Renal pelvis (tissue), 4 donors: ENCODE data around the gene SLC16A6. TPM values are rescaled to one million over a fixed set of nuclear protein-coding genes. Genes with fewer than 3 reads are reported as not detected.
"Not testable (repeated sequence)": the region's sequence is repeated elsewhere in the genome, so short reads cannot be mapped to it uniquely, and the experiment has no call there.

Source experiments
- DNase-seq: peaks from one replicate; pipeline ENCODE4 v3.0.0-alpha.2; 2013
- polyA plus RNA-seq, 3 donors: library from polyadenylated mRNA; unstranded; fragments of 120-200 nt; gene quantifications; one replicate each; pipeline ENCODE4 v1.2.1, GENCODE V29; 2013; ENCODE audit not compliant: insufficient read length in 3 of 3

The SLC16A6 gene
- polyA plus RNA-seq, 3 donors, result 0.51 to 0.92 (median 0.68) TPM

DNA sequence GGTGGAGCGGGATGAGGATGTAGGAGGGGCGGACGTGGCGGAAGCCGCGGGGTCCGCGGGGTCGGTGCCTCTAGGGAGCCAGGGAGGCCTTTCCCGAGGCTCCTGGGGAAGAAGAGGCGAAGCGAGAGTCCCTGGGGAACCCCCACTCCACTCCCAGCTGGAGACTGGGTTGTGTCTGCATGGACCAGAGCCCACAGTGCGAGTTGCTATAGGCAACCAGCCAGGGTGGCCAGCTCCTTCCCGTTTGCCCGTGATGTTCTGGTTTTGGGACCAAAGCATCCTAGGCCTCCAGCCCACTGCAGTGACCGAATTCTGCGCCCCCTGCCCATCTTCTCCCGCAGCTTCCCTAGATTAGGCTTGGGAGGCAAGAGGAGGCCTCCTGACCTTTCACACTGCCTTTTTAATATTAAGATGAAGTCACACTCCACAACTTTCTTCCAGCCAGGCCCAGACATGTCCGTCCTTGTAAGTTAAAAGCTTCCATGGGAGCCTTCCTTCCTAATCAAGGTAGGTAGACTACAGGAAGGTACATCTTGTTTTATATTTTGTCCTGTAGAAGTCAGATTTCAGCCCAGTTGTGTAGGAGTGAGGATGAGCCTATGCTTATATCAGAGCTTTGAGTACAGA is 42.6 kb downstream of the SLC16A6 start:
- peak; percentile 39 for DNase-seq

DNA sequence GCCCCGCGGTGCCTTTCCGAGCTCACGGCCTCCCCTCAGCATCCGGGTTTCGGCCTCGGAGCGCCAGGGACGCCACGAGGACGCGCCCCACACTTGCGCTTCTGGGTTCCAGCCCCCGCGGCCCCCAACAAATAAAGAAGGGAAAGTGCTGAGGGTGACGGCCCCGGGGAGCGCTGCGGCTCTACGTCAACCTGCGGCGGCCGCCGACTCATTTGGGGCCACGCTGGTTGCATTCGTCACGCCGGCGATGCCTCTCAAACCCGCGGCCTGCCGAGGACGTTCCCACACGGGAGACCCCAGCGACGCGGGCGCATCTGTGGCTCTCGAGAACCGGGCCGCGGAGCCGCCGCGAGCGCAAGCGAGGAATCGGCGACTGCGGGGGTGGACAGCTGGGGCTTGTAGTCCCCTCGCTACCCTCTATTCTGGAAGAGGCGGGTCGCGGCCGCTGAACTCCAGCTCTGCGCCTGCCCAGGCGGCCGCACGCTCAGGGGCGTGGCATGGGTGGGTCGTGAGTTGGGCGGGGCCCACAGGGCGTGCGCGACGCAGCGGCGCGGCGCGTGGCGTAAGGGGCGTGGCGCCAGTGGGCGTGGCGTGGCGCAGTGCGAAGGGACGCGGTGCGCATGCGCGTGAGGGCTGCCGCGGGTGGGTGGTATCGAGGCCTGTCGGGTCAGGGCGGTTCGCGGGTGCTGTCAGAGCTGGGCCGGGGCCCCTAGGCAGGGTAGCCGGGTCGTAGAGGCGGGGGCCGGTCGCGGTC is 43.3 kb downstream of the SLC16A6 start, which contains the start of gene AMZ2:
Gene AMZ2 (plus strand): TSS at position 599 of the 754 bp plus-strand sequence. CDS start 2,145 bp downstream, outside the sequence.
- peak; percentile 94 for DNase-seq

DNA sequence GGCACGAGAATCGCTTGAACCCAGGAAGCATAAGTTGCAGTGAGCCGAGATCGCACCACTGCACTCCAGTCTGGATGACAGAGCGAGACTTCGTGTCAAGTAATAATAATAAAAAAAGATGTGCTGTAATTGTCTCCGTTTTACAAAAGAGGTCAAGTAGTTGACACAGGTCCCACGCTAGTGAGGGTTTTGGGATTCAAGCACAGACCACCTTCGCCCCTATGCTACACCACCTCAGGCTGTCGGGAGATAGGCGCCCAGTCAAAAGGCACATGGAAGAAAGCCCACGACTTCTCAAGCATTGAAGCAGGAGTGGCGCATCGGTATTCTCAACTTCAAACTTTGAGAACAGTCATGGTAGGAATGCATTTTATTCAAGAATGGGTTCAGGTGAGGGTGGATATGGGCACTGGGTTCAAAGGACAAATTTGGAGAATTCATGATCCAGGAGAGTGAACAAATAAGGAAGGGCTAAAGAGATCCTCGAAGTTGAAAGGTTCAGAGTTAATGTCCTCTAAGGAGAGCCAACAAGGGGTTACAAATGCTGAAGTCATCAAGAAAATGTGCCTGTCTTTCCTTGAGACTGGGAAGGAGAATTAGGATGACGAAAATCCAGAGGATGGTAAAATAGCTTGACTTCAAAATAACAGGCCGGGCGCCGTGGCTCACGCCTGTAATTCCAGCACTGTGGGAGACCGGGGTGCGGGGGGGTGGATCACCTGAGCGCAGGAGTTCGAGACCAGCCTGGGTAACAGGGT is 44.5 kb downstream of the SLC16A6 start:
- no peak for DNase-seq

DNA sequence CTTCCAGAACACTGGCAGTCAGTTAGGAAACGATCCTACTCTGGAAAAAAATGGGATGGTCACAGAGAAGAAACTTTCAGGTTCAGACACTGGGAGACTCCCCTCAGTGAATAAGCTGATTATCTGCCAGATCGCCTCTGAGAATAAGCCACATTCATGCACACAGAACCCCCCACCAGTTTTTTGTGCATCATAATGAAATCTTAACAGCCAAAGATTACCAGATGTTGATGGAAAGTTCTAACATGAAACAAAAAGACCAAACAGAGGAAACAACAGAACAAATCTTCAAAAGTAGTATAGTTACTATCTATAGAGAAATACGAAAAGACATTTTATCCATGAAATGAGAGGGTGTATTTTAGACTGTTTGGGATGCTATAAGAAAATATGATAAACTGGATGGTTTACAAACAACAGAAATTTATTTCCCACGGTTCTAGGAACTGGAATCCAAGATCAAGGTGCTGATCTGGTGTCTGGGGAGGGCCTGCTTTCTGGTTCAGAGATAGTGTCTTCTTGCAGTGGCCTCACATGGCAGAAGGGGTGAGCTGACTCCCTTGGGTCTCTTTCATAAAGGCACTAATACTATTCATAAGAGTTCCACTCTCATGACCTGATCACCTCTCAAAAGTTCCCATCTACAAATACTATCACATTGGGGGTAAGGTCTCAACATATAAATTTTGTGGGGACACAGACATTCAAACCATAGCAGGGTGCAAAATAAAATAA is 51.1 kb downstream of the SLC16A6 start:
- no peak for DNase-seq

DNA sequence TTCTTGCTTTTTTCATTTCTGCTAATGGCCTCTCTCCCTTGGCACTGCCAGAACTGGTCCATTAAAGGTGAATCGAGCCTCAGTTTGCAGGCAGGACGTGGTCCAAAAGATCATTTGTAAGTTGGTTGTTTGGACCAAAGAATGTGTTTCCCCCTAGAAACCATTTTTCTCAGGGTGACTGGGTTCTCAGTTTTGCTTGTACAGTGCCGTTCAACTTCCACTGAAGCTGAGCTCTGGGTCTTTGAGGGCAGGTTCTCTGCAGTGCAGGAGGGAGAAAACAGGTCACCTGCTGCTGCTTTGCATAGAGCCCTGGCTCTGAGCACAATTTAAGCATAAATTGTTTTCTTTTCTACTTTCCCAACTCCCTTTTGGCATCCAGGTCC is 52.1 kb downstream of the SLC16A6 start:
- DNase-seq, result no peak

DNA sequence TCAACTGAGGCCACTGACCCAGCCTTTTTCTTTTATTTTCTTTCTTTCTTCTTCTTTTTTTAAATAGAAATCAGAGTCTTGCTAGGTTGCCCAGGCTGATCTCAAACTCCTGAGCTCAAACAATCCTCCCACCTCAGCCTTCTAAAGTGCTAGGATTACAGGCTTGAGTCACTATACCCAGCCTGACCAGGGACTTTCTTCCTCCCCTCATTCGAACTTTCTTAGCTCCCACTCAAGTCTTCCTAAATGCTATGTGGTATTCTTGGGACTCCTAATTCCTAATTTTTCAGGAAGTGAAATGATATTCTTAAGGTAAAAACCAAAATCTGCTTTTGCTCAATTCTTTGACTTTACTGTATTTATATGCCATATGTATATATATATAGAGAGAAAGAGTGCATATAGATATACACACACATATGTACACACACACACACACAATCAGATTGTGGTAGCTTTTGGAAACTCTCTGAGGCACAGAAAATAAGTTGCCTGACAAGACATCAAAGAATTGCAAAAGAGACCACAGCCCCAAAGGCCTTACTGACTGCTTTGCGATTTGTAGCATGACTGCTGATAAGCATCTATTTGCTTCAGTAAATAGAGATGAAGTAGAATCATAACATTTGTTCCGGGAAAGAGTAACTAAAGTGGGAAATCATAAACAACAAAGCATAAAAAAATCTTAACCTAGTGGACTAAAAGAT is 52.6 kb downstream of the SLC16A6 start:
- DNase-seq, result no peak

DNA sequence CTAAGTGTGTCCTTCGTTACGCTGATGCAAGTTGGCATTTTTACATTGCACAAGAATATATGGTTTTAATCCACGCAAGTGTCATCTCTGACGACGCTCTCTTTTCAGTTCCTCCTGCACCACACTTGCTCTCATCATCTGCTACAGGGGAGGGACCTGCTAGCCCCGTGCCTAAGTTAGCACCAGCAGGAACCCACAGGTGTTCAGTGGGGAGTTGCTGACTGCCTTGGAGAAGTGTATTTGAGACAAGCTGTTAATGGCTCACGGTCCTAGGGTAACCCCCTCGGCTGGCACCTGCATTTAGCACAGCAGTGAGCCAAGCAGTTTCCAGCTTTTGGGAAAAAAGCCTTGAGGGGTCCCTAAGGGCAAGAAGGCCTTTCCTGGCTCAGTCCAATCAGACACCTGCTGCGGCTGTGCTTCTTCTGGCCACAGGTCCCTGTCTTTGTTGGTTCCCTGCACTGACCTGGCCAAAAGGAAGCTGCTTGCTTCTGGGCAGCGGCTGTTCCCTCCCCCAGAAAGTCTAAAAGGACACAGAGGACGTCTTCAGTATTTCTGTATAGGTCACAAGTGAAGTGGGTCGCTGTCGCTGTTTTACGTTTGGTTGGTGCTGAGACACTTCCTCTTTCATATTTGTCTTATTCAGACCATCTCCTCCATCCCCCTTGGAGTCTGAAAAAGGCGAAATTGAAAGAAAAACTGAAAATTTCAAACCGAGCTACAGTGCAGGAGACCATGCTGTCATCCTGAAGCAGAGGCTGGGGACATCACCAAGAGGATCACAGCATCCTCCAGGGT is 53.4 kb downstream of the SLC16A6 start:
- DNase-seq, result not testable (repeated sequence)

DNA sequence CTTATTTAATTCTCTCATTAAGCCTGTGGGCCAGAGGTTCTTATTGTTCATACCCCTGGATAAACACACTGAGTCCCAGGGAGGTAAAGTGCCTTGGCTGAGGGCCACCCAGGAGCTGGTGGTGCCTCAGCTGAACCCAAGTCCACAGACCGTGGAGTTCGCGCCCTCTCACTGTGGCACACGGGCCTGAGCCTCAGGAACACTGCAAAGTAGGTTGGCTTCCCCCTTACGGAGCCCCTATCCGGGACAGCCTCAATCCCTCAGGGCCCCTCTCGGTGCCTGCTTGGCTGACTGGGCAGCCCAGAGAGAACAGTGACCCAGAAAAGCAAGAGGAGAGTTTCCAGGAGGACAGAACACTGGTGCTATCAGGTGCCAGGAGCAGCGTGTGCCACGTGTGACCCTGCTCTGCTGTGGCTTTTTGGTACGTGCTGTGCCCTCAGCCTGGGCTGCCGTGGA is 55.6 kb downstream of the SLC16A6 start:
- DNase-seq, result not testable (repeated sequence)

DNA sequence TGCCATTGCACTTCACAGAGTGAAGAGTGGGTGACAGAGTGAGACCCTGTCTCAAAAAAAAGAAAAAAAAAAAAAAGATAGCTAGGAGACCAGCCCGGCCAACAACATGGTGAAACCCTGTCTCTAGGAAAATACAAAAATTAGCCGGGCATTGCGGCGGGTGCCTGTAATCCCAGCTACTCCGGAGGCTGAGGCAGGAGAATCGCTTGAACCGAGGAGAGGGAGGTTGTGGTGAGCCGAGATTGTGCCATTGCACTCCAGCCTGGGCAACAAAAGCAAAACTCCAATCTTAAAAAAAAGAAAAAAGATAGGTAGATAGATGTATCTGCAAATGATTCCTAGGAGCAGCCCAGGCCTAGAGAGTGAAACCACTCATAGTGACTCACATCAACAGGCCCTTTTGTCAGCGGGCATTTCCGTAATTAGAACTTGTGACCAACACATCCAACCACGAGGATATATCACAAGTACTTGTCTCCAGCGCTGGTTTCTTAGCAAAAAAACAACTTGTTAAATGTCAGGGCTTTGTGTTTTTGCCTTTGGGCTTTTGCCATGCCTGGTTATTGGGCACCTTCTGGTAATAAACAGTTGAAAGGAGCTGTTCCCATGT is 56.1 kb downstream of the SLC16A6 start:
- DNase-seq, result not testable (repeated sequence)

DNA sequence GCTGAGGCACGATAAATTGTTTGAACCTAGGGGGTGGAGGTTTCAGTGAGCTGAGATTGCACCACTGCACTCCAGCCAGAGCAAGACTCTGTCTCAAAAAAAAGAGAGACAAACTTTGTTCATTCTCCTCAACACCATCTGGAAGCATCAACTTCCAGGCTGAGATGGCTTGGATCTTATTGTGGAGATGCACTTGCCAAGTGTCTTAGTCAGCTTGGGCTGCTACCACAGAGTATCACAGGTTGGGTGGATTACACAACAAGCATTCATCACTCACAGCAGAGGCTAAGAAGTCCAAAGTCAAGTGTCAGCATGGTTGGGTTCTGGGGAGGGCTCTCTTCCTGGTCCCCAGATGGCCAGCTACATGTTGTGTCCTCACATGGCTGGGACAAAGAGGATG is 58.2 kb downstream of the SLC16A6 start:
- DNase-seq, result not testable (repeated sequence)

DNA sequence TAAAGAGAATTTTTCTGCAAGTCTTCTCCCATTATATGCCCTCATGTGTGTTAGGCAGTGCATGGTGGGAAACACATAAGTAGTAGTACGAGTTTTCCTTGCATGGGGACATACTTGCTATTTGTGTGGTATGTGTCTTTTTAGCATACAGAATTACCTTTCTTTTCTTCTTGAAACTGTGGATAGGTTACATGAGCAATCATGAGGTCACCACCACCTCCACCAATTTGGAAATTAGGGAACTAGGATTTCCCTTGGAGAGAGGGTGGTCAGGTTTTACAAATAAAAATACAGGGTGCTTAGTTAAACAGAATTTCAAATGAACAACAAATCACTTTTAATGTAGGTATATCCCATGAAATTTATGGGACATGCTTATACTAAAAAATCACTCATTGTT is 59.4 kb downstream of the SLC16A6 start:
- no peak for DNase-seq

DNA sequence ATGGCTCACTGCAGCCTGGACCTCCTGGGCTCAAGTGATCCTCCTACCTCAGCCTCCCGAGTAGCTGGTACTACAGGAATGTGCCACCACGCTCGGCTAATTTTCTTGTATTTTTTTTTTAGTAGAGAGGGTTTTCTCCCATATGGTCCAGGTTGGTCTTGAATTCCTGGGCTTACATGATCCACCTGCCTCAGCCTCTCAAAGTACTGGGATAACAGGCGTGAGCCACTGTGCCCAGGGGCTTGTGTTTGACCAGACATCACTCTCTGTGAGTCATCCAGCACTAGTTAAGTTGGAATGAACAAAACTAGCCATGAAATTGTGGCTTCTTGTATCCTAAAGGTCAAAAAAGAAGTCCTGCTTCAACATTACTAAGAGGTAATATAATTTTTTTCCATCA is 59.8 kb downstream of the SLC16A6 start:
- not testable (repeated sequence) for DNase-seq

DNA sequence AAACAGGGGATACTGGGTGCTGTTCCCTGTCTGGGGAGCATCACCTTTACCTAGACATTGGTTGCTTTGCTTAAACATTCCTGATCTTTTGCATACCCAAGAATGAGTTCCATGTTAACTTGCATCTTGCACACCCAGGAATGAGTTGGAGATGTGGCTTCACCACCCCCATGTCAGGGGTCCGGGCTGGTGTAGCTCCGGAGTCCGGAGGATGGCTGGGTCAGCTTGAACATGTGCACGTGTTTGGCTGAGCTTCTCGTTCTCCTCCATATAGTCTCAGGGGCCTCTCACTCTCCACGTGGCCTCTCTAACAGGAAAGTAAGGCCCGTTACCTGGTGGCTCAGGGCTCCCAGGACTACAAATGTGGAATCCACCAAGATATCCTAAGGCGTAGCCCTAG is 61.3 kb downstream of the SLC16A6 start:
- DNase-seq, result no peak

DNA sequence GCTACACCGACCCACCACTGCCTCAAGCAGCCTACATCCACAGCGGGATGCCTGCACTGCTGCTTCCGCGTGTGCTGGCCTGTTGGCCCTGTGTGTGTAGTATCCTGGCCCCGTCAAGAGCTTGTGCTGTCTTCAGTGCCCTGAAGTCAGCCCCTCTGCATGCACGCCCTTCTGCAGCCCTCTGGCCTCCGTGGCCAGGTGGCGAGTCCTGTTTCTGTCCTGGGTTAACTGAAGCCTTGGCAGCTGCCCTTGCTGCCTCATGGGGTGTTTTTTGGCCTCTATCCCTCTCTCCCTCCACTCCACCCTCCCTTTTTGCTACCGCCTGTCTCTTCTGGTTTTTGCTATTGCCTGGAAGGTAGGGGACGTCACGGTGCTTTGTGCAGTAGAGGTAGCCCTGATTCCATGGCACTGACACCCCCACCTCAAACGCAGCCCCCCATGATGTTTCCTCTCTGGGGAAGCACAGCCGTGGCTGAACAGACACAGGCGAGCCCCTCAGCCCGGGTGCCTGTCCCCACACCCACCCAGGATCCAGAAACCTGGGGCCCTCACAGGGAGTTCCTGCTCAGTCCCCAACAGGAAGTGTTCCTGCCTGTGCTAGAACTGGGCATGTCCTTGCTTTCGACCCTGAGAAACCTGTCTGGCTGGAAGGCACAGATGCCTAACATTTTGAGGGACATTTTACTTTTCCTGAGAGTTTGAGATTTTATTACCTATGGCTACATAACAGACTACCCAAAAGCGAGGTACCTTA is 61.9 kb downstream of the SLC16A6 start:
- DNase-seq, result no peak

DNA sequence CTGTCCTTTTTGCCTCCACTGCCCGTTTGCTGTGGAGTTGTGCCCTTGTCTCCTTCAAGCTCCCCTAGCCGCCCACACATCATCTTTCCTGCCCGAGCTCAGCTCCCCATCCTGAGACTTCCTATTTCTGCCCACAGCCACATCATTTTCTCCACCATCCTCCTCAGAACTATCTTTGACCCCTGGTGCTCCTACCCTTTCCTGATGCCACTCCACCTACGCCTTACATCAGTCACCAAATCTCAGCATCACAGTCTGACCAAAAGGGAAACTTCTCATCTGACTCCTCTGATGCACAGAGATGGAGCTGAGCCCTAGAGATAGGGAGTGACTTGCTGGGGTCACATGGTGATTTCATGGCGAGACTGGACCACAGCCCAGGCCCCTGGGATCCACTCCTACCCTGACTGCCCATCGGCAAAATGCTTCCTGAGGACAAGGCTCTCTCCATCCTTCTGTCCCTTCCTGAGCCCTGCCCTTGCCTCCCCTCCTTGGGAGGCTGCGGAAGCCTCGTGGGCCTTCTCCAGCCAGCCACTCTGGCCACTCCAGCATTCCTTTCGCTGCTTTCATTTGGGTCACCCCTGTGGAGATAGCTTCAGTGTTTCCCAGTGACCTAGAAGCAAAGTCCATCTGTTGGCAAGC is 62.8 kb downstream of the SLC16A6 start:
- not testable (repeated sequence) for DNase-seq

DNA sequence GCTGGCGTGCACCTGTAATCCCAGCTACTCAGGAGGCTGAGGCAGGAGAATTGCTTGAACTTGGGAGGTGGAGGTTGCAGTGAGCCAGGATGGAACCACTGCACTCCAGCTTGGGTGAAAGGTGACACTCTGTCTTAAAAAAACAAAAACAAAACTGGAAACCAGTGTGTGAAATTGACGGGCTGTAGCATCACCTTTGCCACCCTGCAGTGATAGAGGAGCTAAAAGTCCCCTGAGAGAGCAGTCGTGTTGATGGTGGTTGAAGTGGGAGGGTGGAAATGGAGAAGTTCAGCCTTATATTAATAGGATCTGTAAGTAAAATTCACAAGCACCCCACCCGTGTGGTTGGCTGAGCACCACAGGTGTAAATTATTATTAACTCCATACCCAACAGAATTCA is 65.9 kb downstream of the SLC16A6 start:
- DNase-seq, result not testable (repeated sequence)

DNA sequence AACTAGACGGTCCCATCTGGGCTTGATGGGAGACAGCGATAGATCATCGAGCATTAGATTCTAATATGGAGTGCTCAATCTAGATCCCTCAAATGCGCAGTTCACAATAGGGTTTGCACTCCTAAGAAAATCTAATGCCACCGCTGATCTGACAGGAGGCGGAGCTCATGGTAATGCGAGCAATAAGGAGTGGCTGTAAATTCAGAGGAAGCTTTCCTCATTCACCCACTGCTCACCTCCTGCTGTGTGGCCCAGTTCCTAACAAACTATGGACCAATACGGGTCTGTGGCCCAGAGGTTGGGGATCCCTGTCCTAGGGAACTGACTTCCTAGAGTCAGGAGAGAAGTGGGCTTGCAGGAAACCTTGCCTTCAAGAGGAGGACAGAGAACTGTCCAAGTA is 68.3 kb downstream of the SLC16A6 start:
- DNase-seq, result no peak

DNA sequence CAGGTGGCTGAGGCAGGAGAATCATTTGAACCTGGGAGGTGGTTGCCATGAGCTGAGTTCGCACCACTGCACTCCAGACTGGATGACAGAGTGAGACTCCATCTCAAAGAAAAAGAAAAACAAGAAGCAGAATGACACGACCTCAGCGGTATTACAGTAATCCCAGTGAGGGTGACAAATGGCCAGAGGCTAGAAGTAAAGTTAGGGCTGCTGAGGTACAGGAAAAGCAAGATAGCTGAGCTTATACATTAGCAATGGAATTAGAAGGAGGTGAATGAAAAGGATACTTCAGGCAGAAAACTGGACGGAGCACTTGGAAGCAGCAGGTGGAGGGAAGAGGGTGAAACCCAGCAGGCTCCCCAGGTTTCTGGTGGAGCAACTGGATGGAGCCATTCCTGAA is 69.1 kb downstream of the SLC16A6 start:
- no peak for DNase-seq

DNA sequence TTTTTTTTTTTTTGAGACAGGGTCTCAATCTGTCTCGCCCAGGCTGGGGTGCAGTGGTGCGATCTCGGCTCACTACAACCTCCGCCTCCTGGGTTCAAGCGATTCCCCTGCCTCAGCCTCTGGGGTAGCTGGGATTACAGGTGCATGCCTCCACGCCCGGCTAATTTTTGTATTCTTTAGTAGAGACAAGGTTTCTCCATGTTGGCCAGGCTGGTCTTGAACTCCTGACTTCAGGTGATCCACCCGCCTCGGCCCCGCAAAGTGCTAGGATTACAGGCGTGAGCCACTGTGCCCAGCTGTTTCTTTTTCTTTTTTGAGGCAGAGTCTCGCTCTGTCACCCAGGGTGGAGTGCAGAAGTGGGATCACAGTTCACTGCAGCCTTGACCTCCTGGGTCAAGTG is 70.1 kb downstream of the SLC16A6 start:
- not testable (repeated sequence) for DNase-seq
